ENCODE results near the gene DRGX. TPM values are rescaled to one million over a fixed set of nuclear protein-coding genes. Genes with fewer than 3 reads are reported as not detected.

Gene DRGX
- total and polyA plus RNA-seq, 2 of the 4 experiments (the other 2 are of a cell fraction): not detected

GRCh38 chr10:49335364-49335972 lies 60.4 kb downstream of the DRGX start:
- Histone ChIP-seq H2BK15ac (ENCODE audit: low read depth, low read length) (no peak overlapping the region), H3K9ac (ENCODE audit: low read depth, low read length) (no peak overlapping the region), H2AK9ac (replicated peaks; ENCODE audit: low read depth, low read length, poor library complexity) (no peak overlapping the region), H4K20me1 (ENCODE audit: insufficient read depth, low read length) (no peaks in the 10 kb centered on the region), H2AFZ (replicated peaks; ENCODE audit: low read length, poor library complexity) (no peak overlapping the region), H4K8ac (ENCODE audit: low read depth in 2 of 2, low read length in 2 of 2) (no peak overlapping the region), H3K9me3 (ENCODE audit: control insufficient read depth, insufficient read depth, low read length) (no peaks in the 10 kb centered on the region), H3K27me3 (ENCODE audit: control insufficient read depth, insufficient read depth, low read length) (no peaks in the 10 kb centered on the region; the same call in 1 of the 2 replicates), H3K18ac (ENCODE audit: low read depth, low read length) (no peak overlapping the region), H4K91ac (ENCODE audit: insufficient read depth, low read depth, low read length) (no peak overlapping the region), H2BK120ac (ENCODE audit: low read depth, low read length) (no peak overlapping the region), H2BK5ac (ENCODE audit: low read depth, low read length, poor library complexity, severe bottlenecking) (no peak overlapping the region), H3K14ac (replicated peaks; ENCODE audit: low read depth, low read length) (no peak overlapping the region), H3K27ac (ENCODE audit: insufficient read depth, low read length) (no peak overlapping the region), H4K5ac (ENCODE audit: low read depth, low read length) (no peak overlapping the region), H2BK20ac (ENCODE audit: low read depth, low read length) (no peak overlapping the region), H3K79me1 (ENCODE audit: low read depth in 1 of 2, low read length in 2 of 2) (no peaks in the 10 kb centered on the region), H3K23ac (ENCODE audit: low read depth, low read length) (no peak overlapping the region), H3K36me3 (ENCODE audit: control insufficient read depth, insufficient read depth, low read length) (no peaks in the 10 kb centered on the region), H2AK5ac (ENCODE audit: low read depth, low read length) (no peak overlapping the region), H3K4me1 (ENCODE audit: control insufficient read depth, insufficient read depth, low read length) (no peaks in the 10 kb centered on the region), H3K9me1 (ENCODE audit: insufficient read depth, low read length) (no peaks in the 10 kb centered on the region), H3K4me3 (ENCODE audit: insufficient read depth, low read depth, low read length) (no peak overlapping the region), H3K4me2 (ENCODE audit: low read depth, low read length) (no peak overlapping the region), H3K56ac (ENCODE audit: extremely low read depth, insufficient read depth, low read length) (no peak overlapping the region), H3K4ac (ENCODE audit: low read depth, low read length) (no peak overlapping the region)
- WGBS, 2 experiments (ENCODE audit: extremely low coverage in 2 of 2, insufficient read length in 1 of 2): no CpG with 5 or more reads among the region's 1 CpG
- DNase-seq (no peak), ATAC-seq (ENCODE audit: low read depth) (no peak)
- intact Hi-C loops (cut with micrococcal nuclease): no loop called here
- in situ Hi-C loops (cut with MboI; ENCODE audit: low sequenced_read_pairs): no loop called here
- TF ChIP-seq NFE2L2 (IDR thresholded peaks at IDR 0.05; ENCODE audit: low read depth, low read length) (no peak), MXI1 (IDR thresholded peaks at IDR 0.05; ENCODE audit: borderline replicate concordance, low read depth, low read length) (no peak), SMC3 (IDR thresholded peaks at IDR 0.05; ENCODE audit: low read depth, low read length) (no peak), RFX5 (IDR thresholded peaks at IDR 0.05; ENCODE audit: low read depth, low read length) (no peak), MAFK (IDR thresholded peaks at IDR 0.05; ENCODE audit: low read depth, low read length) (no peak), POLR2A (IDR thresholded peaks at IDR 0.05; ENCODE audit: low read depth, low read length) (no peak), CEBPB (IDR thresholded peaks at IDR 0.05; ENCODE audit: low read depth, low read length) (no peak)
- TF ChIP-seq, protein P1, sequence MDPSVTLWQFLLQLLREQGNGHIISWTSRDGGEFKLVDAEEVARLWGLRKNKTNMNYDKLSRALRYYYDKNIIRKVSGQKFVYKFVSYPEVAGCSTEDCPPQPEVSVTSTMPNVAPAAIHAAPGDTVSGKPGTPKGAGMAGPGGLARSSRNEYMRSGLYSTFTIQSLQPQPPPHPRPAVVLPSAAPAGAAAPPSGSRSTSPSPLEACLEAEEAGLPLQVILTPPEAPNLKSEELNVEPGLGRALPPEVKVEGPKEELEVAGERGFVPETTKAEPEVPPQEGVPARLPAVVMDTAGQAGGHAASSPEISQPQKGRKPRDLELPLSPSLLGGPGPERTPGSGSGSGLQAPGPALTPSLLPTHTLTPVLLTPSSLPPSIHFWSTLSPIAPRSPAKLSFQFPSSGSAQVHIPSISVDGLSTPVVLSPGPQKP (IDR thresholded peaks at IDR 0.05; ENCODE audit: borderline replicate concordance, low read depth, low read length): no peak
- BruUV-seq (replicated peaks): no TSS peak
- CTCF ChIA-PET: no interaction called here
- dilution Hi-C loops (cut with HindIII; ENCODE audit: low sequenced_read_pairs, unreplicated experiment): no loop called here
- POLR2A ChIA-PET (ENCODE audit: unreplicated experiment): no interaction called here

Measured in IMR-90 (cell line).